Colonic mucosa (tissue), 4 donors: ENCODE results near the gene SEC14L3. TPM values are rescaled to one million over a fixed set of nuclear protein-coding genes. Genes with fewer than 3 reads are reported as not detected.

Source experiments
- DNase-seq: peaks from one replicate; pipeline ENCODE4 v3.0.0-alpha.2; 2020
- H3K27ac ChIP-seq: fragments of 200-600 bp; one replicate; pipeline ENCODE4 v1.8.0; 2021
- H3K27me3 ChIP-seq: fragments of 200-600 bp; one replicate; pipeline ENCODE4 v1.8.0; 2021
- H3K36me3 ChIP-seq: fragments of 200-600 bp; one replicate; pipeline ENCODE4 v1.8.0; 2021
- H3K4me1 ChIP-seq: fragments of 200-600 bp; one replicate; pipeline ENCODE4 v1.8.0; 2021; ENCODE audit warnings: mild to moderate bottlenecking
- H3K4me3 ChIP-seq: fragments of 200-600 bp; one replicate; pipeline ENCODE4 v1.8.0; 2021
- H3K9ac ChIP-seq, 2 donors: one replicate each; pipeline ENCODE4 v1.7.0; 2013; ENCODE audit warnings: control low read depth in 2 of 2, low read depth in 2 of 2, low read length in 2 of 2
- H3K9me3 ChIP-seq: fragments of 200-600 bp; one replicate; pipeline ENCODE4 v1.8.0; 2021
- CTCF ChIP-seq: fragments of 200-600 bp; IDR thresholded peaks from one replicate; pipeline ENCODE4 v1.8.0; 2022; ENCODE audit warnings: antibody characterized with exemption, mild to moderate bottlenecking
- intact Hi-C: fragments of 100-400 bp; cut with DNase I; formaldehyde crosslinking; loops from one replicate; pipeline ENCODE4 v1.14.1; 2022
- total RNA-seq, 2 donors: library from RNA; stranded (reverse); fragmentation: NEBNext Ultra II Directional in 1 of 2; extraction: Animal tissue kit (Norgen Biotek cat#: 25700) in 1 of 2; gene quantifications; one replicate each; pipeline ENCODE4 v1.2.1, GENCODE V29; 2021
- donor health status: healthy.
- donor health status: DM: no; HTN: no; CAD: no.
- donor health status: DM: no; HTN: no; CAD: no.

The SEC14L3 gene
- total RNA-seq, 2 donors from 2014 or later, result not detected

GRCh38 chr22:30422481-30423300 lies 49.1 kb downstream of the SEC14L3 start:
- peaks cover 22% of the 10 kb centered on the region for H3K4me1 ChIP-seq

GRCh38 chr22:30421695-30422480 lies 49.9 kb downstream of the SEC14L3 start:
- H3K27me3 ChIP-seq, result no peaks in the 10 kb centered on the region
- peak overlapping the region in 1 of 2 donors; percentile 89 for H3K9ac ChIP-seq
- TF ChIP-seq CTCF, result no peak
- no peak overlapping the region for H3K4me3 ChIP-seq
- no peaks in the 10 kb centered on the region for H3K36me3 ChIP-seq
- peaks cover 22% of the 10 kb centered on the region for H3K4me1 ChIP-seq
- peak overlapping the region; percentile 94 for H3K27ac ChIP-seq
- intact Hi-C loops, result no loop called here
- DNase-seq, result peak; percentile 39
- no peaks in the 10 kb centered on the region for H3K9me3 ChIP-seq

More at GRCh38 chr22:30422481-30423300, 49.1 kb downstream of the SEC14L3 start:
- Histone ChIP-seq H3K4me3 (peak overlapping the region; percentile 42), H3K9me3 (no peaks in the 10 kb centered on the region), H3K9ac (peak overlapping the region; percentile 88 to 89), H3K27ac (peak overlapping the region; percentile 94), H3K27me3 (no peaks in the 10 kb centered on the region), H3K36me3 (no peaks in the 10 kb centered on the region)
- TF ChIP-seq CTCF, result no peak
- intact Hi-C loops, result no loop called here
- DNase-seq, result peak; percentile 81

GRCh38 chr22:30420347-30421125 lies 51.3 kb downstream of the SEC14L3 start:
- Histone ChIP-seq H3K27me3 (no peaks in the 10 kb centered on the region), H3K9me3 (no peaks in the 10 kb centered on the region), H3K36me3 (no peaks in the 10 kb centered on the region), H3K4me1 (peaks cover 19% of the 10 kb centered on the region), H3K9ac (no peak overlapping the region), H3K4me3 (no peak overlapping the region), H3K27ac (peak overlapping the region; percentile 94)
- DNase-seq, result no peak
- TF ChIP-seq CTCF, result no peak
- intact Hi-C loops, result no loop called here

- peak overlapping the region; percentile 42 for H3K27ac ChIP-seq
- no peak for DNase-seq
Measured at GRCh38 chr22:30416837-30417236, 55.0 kb downstream of the SEC14L3 start.

More at GRCh38 chr22:30416837-30417236, 55.0 kb downstream of the SEC14L3 start:
- no peak for TF ChIP-seq CTCF
- Histone ChIP-seq H3K9ac (no peak overlapping the region), H3K27me3 (no peaks in the 10 kb centered on the region), H3K4me3 (no peak overlapping the region), H3K4me1 (peaks cover 5% of the 10 kb centered on the region), H3K36me3 (no peaks in the 10 kb centered on the region), H3K9me3 (no peaks in the 10 kb centered on the region)
- intact Hi-C loops, result no loop called here
